ENCODE measurements around the gene VAV2.

Gene VAV2

DNA sequence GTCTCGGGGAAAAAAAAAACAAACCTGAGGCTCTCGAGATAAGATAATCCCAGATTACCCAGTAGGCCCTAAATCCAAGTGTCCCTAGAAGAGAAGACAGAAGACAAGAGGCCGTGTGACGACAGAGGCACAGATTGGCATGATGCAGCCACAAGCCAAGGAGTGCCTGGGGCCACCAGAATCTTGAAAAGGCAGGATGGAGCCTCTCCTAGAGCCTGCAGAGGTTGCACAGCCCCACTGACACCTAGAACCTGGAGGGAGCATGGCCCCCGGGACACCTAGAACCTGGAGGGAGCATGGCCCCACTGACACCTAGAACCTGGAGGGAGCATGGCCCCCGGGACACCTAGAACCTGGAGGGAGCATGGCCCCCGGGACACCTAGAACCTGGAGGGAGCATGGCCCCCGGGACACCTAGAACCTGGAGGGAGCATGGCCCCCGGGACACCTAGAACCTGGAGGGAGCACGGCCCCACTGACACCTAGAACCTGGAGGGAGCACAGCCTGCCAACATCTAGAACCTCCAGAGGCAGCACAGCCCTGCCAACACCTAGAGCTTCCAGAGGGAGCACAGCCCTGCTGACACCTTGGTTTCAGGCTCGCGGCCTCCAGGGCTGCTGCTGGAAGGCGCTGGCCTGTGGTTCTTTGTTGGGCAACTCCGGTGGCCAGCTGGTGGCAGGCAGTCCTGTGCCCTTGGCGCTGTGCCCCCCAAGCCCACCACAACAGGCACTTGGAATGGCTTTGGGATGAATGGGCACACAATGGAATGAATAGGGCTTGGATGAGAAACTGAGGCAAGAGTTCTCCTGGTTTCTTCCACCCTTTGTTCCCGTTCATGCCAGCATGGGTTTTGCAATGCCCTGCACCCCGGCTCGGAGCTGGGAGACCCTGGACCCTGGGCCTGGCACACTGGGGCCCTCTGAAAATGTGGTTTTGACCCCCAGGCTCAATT is 39.2 kb downstream of the VAV2 start:
- DNase-seq (ENCODE audit: low read depth in 2 of 2) = no peak

DNA sequence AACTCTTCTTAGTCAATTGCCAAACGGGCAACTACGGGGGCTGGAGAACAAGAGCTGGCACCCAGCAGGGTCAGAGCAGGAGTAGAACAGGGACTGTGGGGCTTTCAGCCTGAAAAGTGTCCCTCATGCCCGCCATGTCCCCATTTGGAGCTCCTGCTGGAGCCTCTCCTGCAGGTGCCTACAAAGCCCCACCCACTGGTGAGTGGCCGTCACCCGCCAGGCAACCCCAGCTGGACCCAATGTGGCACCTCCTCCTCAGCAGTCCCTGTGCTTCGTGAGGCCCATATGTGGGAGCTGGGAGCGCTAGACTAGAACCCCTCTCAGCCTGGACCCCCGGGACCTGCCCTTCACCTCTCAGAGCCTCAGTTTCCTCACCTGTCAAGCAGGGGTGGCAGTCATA is 40.9 kb downstream of the VAV2 start:
- no peak for DNase-seq (ENCODE audit: low read depth in 2 of 2)

DNA sequence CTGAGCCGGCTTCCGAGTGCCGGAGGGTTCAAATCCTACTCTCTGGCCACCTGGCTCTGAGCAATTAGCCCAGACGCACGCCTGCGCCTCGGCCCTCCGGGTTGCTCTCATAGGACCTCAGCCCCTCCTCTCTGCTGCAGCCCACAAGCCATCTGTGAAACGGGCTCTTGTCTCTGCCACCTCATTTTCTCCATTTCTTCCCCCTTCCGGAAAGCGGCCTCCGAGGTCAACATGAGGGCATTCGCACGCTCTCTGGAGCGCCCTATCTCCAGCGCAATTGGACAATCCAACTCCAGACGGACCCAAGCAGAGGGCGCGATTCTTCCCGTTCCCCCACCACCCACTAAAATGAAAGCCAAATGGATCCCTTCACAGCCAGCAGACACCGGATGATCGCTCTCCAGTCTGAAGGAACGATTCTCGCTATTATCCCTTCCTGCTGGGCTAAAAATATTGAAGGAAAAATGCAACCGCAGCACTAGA is 41.5 kb downstream of the VAV2 start:
- no peak for DNase-seq (ENCODE audit: low read depth in 2 of 2)

DNA sequence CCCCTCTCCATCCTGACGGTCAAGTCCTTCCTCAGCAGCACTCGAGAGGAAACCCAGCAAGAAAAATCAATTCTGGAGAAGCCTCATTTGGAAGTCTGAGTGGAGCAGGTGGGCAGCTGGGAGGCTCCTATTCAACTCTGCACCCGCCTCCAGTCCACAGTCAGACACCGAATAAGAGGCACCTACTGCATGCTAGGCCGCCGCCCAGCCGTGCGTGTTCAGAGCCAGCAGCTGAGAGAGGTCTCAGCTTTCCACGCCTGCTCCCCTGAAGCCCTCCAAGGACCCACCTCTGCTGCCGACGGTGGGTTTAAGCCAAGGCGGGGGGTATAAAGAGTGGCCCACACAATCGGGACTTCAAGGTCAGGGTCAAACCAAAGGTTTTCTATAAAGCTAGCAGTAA is 41.9 kb downstream of the VAV2 start:
- DNase-seq (ENCODE audit: low read depth in 2 of 2) = no peak

DNA sequence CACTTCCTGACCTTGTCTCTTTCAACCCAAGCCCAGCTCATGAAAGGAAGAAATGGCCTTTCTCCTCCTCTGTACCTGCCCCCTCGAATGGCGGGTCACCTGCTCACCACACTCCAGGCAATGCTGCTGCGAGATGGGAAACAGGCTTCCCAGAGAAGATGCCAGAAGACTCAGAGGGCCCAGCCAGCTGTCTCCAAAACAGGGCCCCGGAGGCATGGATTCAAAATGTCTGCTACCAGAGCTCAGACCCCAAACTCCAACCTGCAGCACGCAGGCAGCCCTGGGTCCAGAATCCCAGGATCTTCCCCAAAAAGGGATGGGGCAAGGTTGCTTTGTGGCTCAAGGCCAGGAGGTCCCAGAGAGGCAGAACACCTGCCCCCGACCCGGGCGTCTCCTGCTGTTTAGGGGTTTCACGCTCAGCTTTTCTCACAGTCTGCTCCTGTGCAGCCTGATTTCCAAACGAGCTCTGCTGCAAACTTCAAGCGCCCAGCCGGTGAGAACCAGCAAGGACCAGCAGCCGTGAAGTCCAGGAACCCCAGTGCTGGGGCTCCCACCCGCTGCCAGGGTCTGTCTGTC is 42.5 kb downstream of the VAV2 start:
- DNase-seq (ENCODE audit: low read depth in 2 of 2) = no peak

DNA sequence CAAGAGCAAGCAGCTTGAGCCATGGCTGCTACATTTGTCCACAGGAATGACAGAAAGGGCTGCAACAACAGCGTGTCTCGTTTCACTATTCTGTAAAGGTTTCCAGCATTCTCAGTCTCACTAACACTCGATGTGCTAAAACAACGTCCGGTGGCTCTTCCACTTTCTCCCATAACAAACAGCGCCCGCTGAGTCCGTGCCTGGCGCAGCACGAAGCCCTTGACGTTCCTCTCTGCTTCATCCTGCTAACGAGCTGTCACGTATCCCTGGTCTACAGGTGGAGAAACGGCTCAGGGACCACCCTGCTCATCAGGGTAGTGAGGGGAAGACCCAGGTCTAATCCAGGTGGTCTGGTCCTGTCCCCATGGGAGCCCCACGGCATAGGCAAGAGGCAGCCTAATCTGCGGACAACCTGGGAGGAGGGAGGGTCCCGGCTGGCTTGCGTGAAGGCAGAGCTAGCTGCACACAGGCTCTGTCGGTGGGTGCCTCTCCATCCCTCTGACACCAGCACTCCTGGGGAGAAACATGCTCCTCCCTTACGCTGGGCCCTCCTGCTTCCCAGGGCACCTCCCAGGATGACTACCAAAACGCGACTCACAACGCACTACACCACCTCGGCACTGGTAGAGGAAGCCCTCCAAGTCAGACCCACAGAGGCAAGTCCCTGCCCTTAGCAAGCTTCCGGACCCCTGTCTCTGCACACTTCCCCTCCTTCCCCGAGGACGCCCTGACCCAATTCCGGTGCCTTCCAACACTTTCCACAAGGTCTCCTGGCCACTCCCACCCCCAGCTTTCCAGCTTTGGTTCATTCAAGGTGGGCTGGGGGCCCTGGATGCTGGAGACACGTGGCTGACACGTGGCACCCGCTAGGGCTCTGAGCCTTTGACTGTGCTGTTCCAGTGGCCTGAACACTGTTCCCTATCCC is 43.3 kb downstream of the VAV2 start:
- no peak for DNase-seq (ENCODE audit: low read depth in 2 of 2)

DNA sequence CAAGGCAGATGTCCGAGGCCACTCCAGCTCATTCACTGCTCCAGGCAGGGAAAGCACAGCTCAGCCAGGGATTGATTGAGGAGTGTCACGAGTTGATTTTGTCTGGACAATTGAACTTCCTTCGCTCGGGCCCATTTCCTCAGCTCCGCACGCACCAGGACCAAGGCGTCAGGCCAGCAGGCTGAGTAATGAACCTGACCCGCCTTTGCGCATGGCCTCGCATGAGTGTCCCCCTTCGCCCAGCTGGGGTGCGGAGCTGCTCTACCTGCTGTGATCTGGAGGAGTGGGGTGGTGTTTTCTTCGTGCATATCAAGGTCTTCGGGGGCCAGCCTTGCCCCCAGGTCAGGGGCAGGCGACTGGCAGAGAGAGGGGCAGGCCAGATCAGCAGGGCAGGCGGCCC is 44.0 kb downstream of the VAV2 start:
- DNase-seq (ENCODE audit: low read depth in 2 of 2) = no peak

DNA sequence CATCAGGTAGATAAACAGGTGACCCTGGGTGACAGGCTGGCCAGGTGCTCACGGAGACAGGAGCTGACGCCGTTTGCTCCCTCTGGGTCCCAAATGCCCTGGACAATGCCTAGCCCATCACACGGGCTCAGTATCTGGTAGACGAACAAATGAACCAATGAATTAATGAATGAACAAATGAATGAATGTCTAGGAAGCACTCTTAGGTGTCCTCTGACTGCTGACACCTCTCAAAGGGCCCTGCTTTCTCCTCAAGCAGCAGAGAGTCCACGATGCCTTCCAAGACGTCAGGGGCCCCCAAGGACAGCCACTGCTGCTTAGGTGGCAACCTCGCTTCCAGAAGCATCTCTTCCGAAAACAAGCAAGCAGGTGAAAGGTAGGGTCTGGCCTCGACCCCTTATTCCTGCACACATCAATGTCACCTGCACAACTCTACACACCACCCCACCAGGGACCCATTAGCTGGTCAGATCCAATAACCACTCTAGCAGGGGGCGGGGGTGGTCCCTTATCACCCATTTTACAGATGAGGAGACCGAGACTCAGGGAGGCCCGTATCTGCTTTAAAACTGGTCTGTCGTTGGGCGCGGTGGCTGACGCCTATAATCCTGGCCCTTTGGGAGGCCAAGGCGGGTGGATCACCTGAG is 45.2 kb downstream of the VAV2 start:
- DNase-seq (ENCODE audit: low read depth in 2 of 2) = no peak

DNA sequence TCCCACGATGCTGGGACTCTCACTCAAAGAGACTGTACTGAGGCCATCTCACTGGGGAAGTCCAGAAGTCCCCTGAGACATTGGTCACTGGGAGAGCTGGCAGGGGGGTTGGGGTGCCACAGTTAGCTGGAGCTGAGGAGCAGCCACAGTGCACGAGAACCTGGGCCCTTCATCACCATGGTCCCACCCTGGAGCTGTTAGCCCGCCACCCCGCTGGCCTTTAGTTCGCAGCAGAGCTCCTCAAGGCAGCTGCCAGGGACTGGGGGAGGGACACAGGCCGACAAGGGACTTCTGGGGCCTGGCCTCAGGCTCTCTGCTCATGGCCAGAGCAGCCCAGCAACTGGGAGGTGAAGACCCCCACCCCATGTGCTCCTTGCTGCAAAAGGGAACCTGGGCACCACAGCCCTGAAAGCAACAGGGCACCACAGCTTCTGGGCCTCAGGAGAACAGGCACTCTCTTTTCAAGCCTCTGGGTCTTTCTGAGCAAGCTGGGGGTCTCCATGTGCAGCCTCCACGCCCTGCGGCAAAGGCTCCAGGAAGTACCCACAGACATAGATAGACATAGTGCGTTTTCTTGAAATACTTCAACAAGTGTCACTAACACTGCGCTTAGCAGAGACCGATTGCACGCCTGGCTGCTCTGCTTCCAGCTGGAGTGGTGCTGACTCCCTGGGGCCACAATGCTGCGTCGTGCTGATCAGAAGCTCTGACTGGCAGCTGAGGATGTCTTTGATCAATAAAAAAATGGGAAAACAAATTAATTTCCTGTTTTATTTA is 46.0 kb downstream of the VAV2 start:
- no peak for DNase-seq (ENCODE audit: low read depth in 2 of 2)

DNA sequence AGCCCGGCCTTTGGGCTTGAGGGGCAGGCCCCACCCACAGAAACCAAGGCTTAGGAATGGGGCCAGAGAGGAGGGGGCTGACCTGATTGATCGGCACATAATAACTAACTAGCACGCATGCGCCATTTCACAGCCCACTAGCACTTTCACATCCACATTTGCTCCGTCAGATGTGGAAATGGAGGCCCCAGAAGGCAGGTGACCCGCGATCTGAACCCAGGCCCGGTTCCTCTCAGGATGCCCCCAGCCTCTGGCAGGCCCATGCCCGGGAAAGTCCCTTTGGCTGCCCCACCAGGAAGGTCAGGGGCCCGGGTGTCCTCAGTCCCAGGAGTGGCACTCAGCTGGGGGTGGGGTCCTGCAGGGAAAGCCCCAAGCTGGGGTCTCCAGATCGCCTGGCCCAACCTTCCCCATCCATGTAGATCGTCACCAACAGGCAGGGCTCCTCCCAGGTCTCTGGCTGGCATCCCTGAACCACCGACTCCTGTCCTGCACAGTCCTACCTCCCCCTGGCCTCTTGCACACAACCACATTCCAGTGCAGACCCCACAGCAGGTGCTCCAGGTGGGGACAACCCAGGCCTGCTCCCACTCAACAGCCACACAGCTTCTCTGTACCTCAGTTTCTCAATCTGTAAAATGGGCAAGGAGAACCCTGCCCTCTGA is 46.7 kb downstream of the VAV2 start:
- DNase-seq (ENCODE audit: low read depth in 2 of 2) = no peak

DNA sequence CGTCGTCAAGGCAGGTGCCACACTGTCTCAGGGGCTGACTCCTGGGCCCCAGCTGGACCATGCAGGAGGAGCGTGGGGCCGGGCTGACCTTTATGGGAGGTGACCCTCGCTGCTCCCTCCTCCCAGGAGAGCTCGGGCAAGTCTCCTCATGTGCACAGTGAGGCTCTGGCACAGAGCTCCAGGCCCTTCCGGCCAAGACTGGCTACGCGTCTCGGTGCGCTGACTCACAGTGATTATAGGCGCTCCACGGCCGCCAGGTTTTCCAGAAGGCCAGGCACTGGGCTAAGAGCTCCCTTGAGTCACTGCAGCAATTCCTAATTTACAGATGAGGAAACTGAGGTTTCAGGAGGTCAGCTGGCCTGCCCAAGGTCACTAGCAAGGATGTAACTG is 47.4 kb downstream of the VAV2 start:
- DNase-seq (ENCODE audit: low read depth in 2 of 2) = no peak

DNA sequence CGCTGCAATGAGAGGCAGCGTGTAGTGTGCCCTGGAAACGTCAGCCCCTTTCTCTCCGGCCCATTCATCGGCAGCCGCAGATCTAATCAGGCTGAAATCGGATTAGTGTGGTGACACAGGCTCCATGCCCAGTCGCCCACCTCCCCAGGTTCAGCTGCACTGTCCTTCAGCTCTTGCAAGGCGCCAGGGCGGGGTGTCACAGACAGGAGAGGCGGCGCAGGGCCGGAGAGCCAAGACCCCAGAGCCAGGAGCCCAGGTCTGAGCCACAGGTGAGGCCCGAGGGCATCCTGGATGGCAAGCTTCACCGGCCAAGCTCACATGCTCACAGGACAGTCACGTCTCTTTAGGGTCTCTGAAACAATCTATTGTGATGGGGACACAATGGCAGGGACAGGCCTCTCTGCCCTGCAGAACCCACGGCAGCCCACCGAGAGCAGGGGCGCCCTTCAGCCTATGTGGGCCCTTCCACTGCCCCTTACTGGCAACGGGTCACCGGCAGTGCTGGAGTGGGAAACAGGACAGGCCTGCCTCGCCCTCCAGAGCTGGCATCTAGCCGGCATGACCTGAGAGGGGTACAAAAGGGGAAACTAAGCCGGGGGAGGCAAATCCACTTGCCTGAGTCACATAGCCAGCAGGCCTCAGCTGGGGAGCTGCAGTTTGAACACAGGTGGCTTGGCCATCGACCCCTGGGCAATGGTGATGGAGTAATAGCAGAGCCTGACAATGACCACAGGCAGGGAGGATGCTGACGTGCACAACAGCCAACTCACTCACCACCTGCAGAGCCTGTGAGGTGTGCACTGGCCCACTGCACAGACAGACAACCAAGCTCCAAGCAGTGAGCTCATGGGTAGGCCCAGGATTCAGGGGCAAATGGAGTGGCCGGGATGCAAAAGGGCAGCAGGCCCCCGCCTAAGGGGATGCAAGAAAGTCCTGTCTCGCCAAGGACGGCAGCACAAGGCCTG is 48.1 kb downstream of the VAV2 start:
- no peak for DNase-seq (ENCODE audit: low read depth in 2 of 2)

DNA sequence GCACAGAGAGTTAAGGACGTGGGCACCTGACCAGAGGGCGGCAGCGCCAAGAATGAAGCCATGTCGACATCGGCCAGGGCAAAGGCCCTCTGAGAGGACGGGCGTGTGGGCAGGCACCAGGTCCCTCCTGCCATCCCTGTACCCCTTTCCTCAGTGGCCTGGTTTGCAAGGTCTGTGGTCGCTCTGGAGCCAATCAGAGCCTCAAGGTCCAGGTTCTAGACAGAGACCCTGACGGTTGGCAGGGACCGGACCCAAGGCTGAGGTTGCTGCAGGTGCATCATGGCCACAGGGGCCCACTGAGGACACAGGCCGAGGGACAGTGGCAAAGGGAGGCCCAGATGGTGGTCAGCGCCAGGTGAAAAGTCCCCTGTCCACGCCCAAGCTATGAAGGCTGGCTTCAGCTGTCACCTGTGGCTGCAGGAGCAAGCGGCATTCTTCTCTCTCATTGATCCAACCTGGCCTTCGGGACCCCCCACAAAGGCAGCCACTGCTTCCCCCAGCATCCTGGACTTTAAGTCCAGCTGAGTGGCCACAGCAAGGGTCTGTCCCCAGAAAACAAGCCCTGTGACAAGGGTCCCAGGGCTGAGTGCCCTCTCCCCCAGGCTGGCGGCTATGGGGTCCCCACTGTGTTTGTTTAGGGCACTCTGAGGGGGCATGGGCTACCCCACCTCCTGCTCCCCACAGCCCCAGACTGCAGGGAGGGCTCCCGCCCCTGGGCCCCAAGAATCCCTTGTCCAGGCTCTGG is 48.9 kb downstream of the VAV2 start:
- DNase-seq (ENCODE audit: low read depth in 2 of 2) = no peak

DNA sequence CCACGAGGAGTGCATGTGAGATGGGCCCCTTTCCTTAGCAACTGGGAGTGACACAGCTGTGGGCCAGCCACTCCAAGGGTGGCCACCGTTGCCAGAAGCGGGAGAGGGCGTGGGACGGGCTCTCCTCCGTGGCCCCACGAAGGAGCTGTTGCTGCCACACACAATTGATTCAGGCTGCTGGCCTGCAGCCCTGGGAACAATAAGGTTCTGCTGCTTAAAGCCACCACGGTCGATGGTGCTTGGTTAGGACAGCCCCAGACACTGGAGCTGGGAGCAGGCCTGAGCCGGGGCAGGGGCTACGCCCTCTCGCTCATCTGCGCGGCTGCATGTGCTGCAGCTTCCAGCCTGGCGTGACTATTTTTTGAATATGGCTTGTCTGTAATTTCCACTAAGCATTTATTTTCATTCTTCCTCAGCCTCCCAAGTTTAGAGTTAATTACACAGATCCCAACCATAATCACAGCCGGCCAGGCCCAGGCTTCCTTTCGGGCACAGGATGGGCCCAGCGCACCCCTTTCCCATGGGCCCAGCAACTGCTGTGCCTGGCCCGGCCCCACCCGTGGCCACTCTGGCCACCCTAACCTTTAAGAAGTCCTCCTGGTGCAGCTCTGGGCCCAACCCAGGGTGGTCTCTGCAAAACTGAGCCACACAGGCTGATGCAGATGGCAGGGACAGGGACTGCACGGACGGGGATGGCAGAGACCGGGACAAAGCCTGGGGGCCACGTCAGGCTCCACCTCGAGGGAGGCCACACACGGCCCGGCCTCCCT is 49.7 kb downstream of the VAV2 start:
- no peak for DNase-seq (ENCODE audit: low read depth in 2 of 2)

DNA sequence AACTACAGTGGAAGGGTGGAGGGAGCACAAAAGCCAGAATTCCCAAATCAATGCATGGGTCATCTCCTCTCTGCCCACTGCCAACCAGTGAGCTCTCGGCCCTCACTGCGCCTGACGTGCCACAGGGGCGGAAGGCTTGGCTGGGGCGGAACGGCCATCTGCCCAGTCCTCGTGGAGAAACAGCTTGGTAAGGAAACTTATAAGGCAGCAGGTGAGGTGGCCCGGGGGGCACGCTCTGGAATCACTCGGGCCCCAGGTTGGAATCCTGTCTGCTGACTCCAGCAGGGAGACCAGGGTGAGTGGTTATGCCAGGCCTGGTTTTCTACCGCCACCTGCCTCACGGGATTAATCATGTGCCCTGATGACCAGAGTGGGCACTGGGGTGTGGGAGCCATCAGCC is 52.3 kb downstream of the VAV2 start:
- no peak for DNase-seq (ENCODE audit: low read depth in 2 of 2)

DNA sequence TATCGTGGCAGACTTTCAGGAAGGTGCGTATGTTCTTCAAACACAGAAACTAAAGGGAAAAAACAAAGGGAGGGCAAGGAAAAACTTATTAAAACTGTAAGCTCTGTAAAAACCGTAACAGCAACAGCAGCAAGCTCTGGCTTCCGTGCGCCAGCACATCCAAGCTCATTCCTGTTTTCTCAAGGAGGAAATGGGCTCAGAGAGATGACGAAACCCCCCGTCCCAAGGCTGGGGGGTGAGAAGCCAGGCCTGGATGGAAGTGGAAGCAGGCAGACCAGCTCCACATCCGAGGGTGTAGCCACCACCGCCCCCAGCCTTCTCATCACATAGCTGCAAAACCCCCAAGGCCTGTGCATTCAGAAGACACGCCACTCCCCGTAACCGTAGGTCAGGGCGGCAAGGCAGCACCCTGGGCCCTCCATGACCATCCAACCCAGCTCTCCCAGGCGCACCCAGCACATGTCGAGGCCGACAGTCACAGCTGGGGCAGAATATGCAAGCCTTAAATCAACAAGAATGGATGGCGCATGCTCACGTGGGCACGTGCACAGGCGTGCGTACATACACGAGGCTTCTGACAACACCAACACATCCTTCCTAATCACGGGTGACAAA is 52.8 kb downstream of the VAV2 start:
- no peak for DNase-seq (ENCODE audit: low read depth in 2 of 2)

DNA sequence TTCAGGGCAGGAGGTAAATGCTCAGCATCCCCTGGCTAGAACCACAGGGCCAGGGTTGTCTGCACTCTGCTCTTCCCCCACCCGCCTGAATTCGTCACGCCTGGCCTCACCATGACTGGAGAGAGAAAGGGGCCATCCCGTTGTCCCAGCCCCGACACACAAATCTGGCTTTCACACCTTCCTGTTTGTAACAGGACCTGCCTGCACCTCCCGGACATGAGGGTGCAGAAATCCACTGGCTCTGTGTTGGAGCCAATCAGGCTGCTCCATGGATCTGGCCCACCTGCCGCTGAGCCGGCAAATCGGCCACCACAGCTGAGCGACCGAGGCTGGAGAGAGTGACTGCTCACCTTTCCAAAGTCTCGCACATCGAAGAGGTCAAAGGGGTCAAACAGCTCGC is 53.4 kb downstream of the VAV2 start:
- DNase-seq (ENCODE audit: low read depth in 2 of 2) = no peak

Measured in stimulated activated CD8-positive, alpha-beta memory T cell treated with anti-CD3 and anti-CD28 coated beads, Interleukin-15, amount 100 ng/mL, for 48 hours (primary cell).